ENCODE data around the gene CCDC92B.
A peak's percentile ranks its signal among the peaks of the same experiment; 100 is the strongest.
"Not testable (repeated sequence)": the region's sequence is repeated elsewhere in the genome, so short reads cannot be mapped to it uniquely, and the experiment has no call there.

CCDC92B gene

GRCh38 chr17:2701996-2702741 is 47.3 kb downstream of the CCDC92B start:
- no peak for DNase-seq

GRCh38 chr17:2701161-2701995 is 48.1 kb downstream of the CCDC92B start:
- no peak for DNase-seq

- no peak for DNase-seq
Measured at GRCh38 chr17:2700491-2701141, 48.8 kb downstream of the CCDC92B start.

GRCh38 chr17:2700030-2700490 is 49.4 kb downstream of the CCDC92B start:
- no peak for DNase-seq

GRCh38 chr17:2699216-2699805 is 50.1 kb downstream of the CCDC92B start:
- DNase-seq, result not testable (repeated sequence)

GRCh38 chr17:2697611-2698162 is 51.8 kb downstream of the CCDC92B start:
- no peak for DNase-seq

- no peak for DNase-seq
Measured at GRCh38 chr17:2695961-2696760, 53.3 kb downstream of the CCDC92B start.

- no peak for DNase-seq
Measured at GRCh38 chr17:2695243-2695960, 54.0 kb downstream of the CCDC92B start.

GRCh38 chr17:2694381-2695242 is 54.8 kb downstream of the CCDC92B start:
- no peak for DNase-seq

GRCh38 chr17:2693561-2694380 is 55.7 kb downstream of the CCDC92B start:
- no peak for DNase-seq

- no peak for DNase-seq
Measured at GRCh38 chr17:2692781-2693135, 56.7 kb downstream of the CCDC92B start.

- DNase-seq, result no peak
Measured at GRCh38 chr17:2691965-2692780, 57.3 kb downstream of the CCDC92B start.

GRCh38 chr17:2691069-2691871 is 58.2 kb downstream of the CCDC92B start:
- no peak for DNase-seq

GRCh38 chr17:2690165-2691068 is 59.0 kb downstream of the CCDC92B start:
- DNase-seq, result no peak

- peak; percentile 60 for DNase-seq
Measured at GRCh38 chr17:2689411-2690164, 59.9 kb downstream of the CCDC92B start.

Measured in CD4-positive, alpha-beta T cell treated with Interleukin-17A for 1 hour (primary cell).